GOT3 (cell line): ENCODE results near the gene GLMN.

Experiments used
- DNase-seq: peaks from one replicate; lab custom pipeline; 2025; ENCODE audit warnings: mixed read lengths; lab: John Stamatoyannopoulos, UW

Gene GLMN

GRCh38 chr1:92298573-92299476 lies at the start of gene GLMN, which contains the start of gene RPAP2:
GLMN (minus strand) TSS chr1:92298987; CDS start chr1:92297999, 988 bp downstream.
RPAP2 (plus strand) TSS chr1:92299059; CDS start chr1:92299074, 15 bp downstream.
- peak; percentile 32 for DNase-seq

- no peak for DNase-seq
Measured at GRCh38 chr1:92346866-92347640, 48.3 kb upstream of the GLMN start.

GRCh38 chr1:92343061-92343460 lies 44.3 kb upstream of the GLMN start:
- DNase-seq = no peak

GRCh38 chr1:92342401-92342800 lies 43.6 kb upstream of the GLMN start:
- DNase-seq = no peak

GRCh38 chr1:92340154-92340553 lies 41.4 kb upstream of the GLMN start:
- no peak for DNase-seq

- DNase-seq = no peak
Measured at GRCh38 chr1:92333668-92334067, 34.9 kb upstream of the GLMN start.

GRCh38 chr1:92329347-92330129 lies 30.8 kb upstream of the GLMN start:
- DNase-seq = no peak

GRCh38 chr1:92327794-92328193 lies 29.0 kb upstream of the GLMN start:
- no peak for DNase-seq

- DNase-seq = no peak
Measured at GRCh38 chr1:92326681-92327080, 27.9 kb upstream of the GLMN start.

GRCh38 chr1:92324784-92325183 lies 26.0 kb upstream of the GLMN start:
- no peak for DNase-seq

- DNase-seq = no peak
Measured at GRCh38 chr1:92323473-92324453, 25.0 kb upstream of the GLMN start.

- DNase-seq = no peak
Measured at GRCh38 chr1:92317836-92318493, 19.2 kb upstream of the GLMN start.

- no peak for DNase-seq
Measured at GRCh38 chr1:92315766-92316599, 17.2 kb upstream of the GLMN start.

GRCh38 chr1:92314024-92314423 lies 15.2 kb upstream of the GLMN start:
- no peak for DNase-seq

- no peak for DNase-seq
Measured at GRCh38 chr1:92310185-92310597, 11.4 kb upstream of the GLMN start.

GRCh38 chr1:92307980-92308379 lies 9.2 kb upstream of the GLMN start:
- DNase-seq = no peak

GRCh38 chr1:92306020-92306419 lies 7.2 kb upstream of the GLMN start:
- no peak for DNase-seq

- DNase-seq = no peak
Measured at GRCh38 chr1:92301021-92301420, 2.2 kb upstream of the GLMN start.

GRCh38 chr1:92299477-92300150 lies 827 bp upstream of the GLMN start:
- no peak for DNase-seq
